Prostate gland (tissue), 2 donors: ENCODE data around the gene CANT1. TPM values are rescaled to one million over a fixed set of nuclear protein-coding genes. Genes with fewer than 3 reads are reported as not detected.
A peak's percentile ranks its signal among the peaks of the same experiment; 100 is the strongest.
"Not testable (repeated sequence)": the region's sequence is repeated elsewhere in the genome, so short reads cannot be mapped to it uniquely, and the experiment has no call there.

Experiments used
- DNase-seq: peaks from one replicate; pipeline ENCODE4 v3.0.0-alpha.2; 2019; ENCODE audit warnings: low spot score
- H3K27ac ChIP-seq, 2 donors: fragments of 200-600 bp; sonication (generic); 2 replicates each; pipeline ENCODE4 v1.5.1; 2017 to 2019
- H3K27me3 ChIP-seq: fragments of 200-600 bp; sonication (generic); replicated peaks from 2 replicates; pipeline ENCODE4 v1.5.1; 2019; ENCODE audit not compliant: insufficient read depth
- H3K36me3 ChIP-seq, 2 donors: fragments of 200-600 bp; sonication (generic); 1 replicate in 1 of 2; 2 replicates in 1 of 2; pipeline versions ENCODE4 v1.5.1 to v1.8.1; 2017 to 2019
- H3K4me1 ChIP-seq: fragments of 200-600 bp; sonication (generic); replicated peaks from 2 replicates; pipeline ENCODE4 v1.5.1; 2019
- H3K4me3 ChIP-seq, 2 donors: fragments of 200-600 bp; sonication (generic); 2 replicates each; pipeline ENCODE4 v1.5.1; 2017 to 2019
- H3K9me3 ChIP-seq: fragments of 200-600 bp; sonication (generic); 2 replicates; pipeline ENCODE4 v1.5.1; 2017
- CTCF ChIP-seq, 4 experiments: fragments of 200-600 bp in 2 of 4; fragments of 450-650 bp in 2 of 4; sonication (generic) in 2 of 4; IDR thresholded peaks; 1 replicate in 3 of 4; 2 replicates in 1 of 4; pipeline ENCODE4 v1.5.1; 2016 to 2019; ENCODE audit warnings: antibody characterized with exemption in 4 of 4, mild to moderate bottlenecking in 2 of 4, moderate library complexity in 2 of 4
- POLR2A ChIP-seq: fragments of 450-650 bp; IDR thresholded peaks from one replicate; pipeline ENCODE4 v1.6.1; 2016; ENCODE audit warnings: antibody characterized with exemption, mild to moderate bottlenecking
- POLR2AphosphoS5 ChIP-seq: sonication (generic); formaldehyde crosslinking; IDR thresholded peaks from one replicate; pipeline ENCODE4 v1.6.1; 2017; ENCODE audit warnings: antibody characterized with exemption
- WGBS: methylation state at CpG from one replicate; pipeline ENCODE4 v1.1.5; 2018; 5-methylcytosine and 5-hydroxymethylcytosine counted together
- intact Hi-C: fragments of 100-400 bp; cut with DNase I; formaldehyde crosslinking; loops from one replicate; pipeline ENCODE4 v1.14.2; 2022
- total RNA-seq, 2 donors: library from RNA; depleted of rRNA; stranded (reverse); fragments of >200 nt; gene quantifications; one replicate each; pipeline ENCODE4 v1.1.0, GENCODE V29; 2016

CANT1 gene
- total RNA-seq, 2 donors from 2014 or later: 89.7 to 201 TPM

- intact Hi-C loops: no loop called here
- peaks cover 24% of the 10 kb centered on the region for H3K4me1 ChIP-seq
- H3K36me3 ChIP-seq: no peaks in the 10 kb centered on the region
- WGBS: 85% methylated on average over 12 of the region's 12 CpGs
- TF ChIP-seq POLR2A (no peak), CTCF (IDR thresholded peaks at IDR 0.05) (no peak), POLR2AphosphoS5 (no peak)
- H3K27me3 ChIP-seq: no peaks in the 10 kb centered on the region
- H3K4me3 ChIP-seq: no peak overlapping the region
- H3K9me3 ChIP-seq: no peaks in the 10 kb centered on the region
- H3K27ac ChIP-seq: no peak overlapping the region
- DNase-seq: no peak
Observed at GRCh38 chr17:79023180-79023705, 13.7 kb upstream of the CANT1 start.

- H3K9me3 ChIP-seq: no peaks in the 10 kb centered on the region
- TF ChIP-seq POLR2A (no peak), CTCF (IDR thresholded peaks at IDR 0.05) (no peak), POLR2AphosphoS5 (no peak)
- intact Hi-C loops: no loop called here
Observed at GRCh38 chr17:79022507-79022991, 13.0 kb upstream of the CANT1 start.

GRCh38 chr17:79021929-79022328 is 12.4 kb upstream of the CANT1 start:
- DNase-seq, H3K36me3 ChIP-seq, H3K27me3 ChIP-seq, H3K9me3 ChIP-seq, H3K27ac ChIP-seq, H3K4me3 ChIP-seq, intact Hi-C loops: not testable (repeated sequence)
- peaks cover 17% of the 10 kb centered on the region for H3K4me1 ChIP-seq
- WGBS: 93% methylated on average over 2 of the region's 2 CpGs

More at GRCh38 chr17:79022507-79022991, 13.0 kb upstream of the CANT1 start:
- DNase-seq: no peak
- WGBS: 70% methylated on average over 9 of the region's 9 CpGs
- H3K27me3 ChIP-seq: no peaks in the 10 kb centered on the region
- H3K27ac ChIP-seq: peak overlapping the region in 1 of 2 donors; percentile 13
- no peak overlapping the region for H3K4me3 ChIP-seq
- H3K4me1 ChIP-seq: peaks cover 18% of the 10 kb centered on the region
- no peaks in the 10 kb centered on the region for H3K36me3 ChIP-seq

- 68% methylated on average over 2 of the region's 2 CpGs for WGBS
- Histone ChIP-seq H3K27me3 (no peaks in the 10 kb centered on the region), H3K4me3 (no peak overlapping the region), H3K27ac (peak overlapping the region; percentile 50 to 52), H3K9me3 (no peaks in the 10 kb centered on the region), H3K4me1 (peaks cover 10% of the 10 kb centered on the region), H3K36me3 (no peaks in the 10 kb centered on the region)
- intact Hi-C loops: no loop called here
- no peak for TF ChIP-seq CTCF (IDR thresholded peaks at IDR 0.05)
- TF ChIP-seq POLR2AphosphoS5: no peak
- TF ChIP-seq POLR2A: no peak
- no peak for DNase-seq
Observed at GRCh38 chr17:79020631-79021301, 11.2 kb upstream of the CANT1 start.

- no peaks in the 10 kb centered on the region for H3K27me3 ChIP-seq
- intact Hi-C loops: no loop called here
- H3K9me3 ChIP-seq: no peaks in the 10 kb centered on the region
- H3K27ac ChIP-seq: peak overlapping the region; percentile 50 to 52
- 15% methylated on average over 19 of the region's 19 CpGs for WGBS
- peaks cover 6% of the 10 kb centered on the region for H3K4me1 ChIP-seq
- H3K4me3 ChIP-seq: no peak overlapping the region
- H3K36me3 ChIP-seq: no peaks in the 10 kb centered on the region
- TF ChIP-seq POLR2AphosphoS5 (no peak), POLR2A (no peak), CTCF (IDR thresholded peaks at IDR 0.05) (peak; percentile 39 to 79 (median 68))
- peak; percentile 65 for DNase-seq
Observed at GRCh38 chr17:79019632-79020584, 10.3 kb upstream of the CANT1 start.
